K562 (cell line): ENCODE data around the gene TUBA4B. TPM values are rescaled to one million over a fixed set of nuclear protein-coding genes. Genes with fewer than 3 reads are reported as not detected.
A peak's percentile ranks its signal among the peaks of the same experiment; 100 is the strongest.

Experiments used
- FIP1L1 ChIP-seq: fragments of 200-400 bp; formaldehyde crosslinking; IDR thresholded peaks from 2 replicates; pipeline ENCODE4 v1.6.1; 2018; ENCODE audit warnings: mild to moderate bottlenecking, low read depth, low read length; ENCODE audit not compliant: poor library complexity, severe bottlenecking
- GATAD2A ChIP-seq: fragments of 450-650 bp; IDR thresholded peaks from 2 replicates; pipeline ENCODE4 v1.6.1; 2017
- HDAC3 ChIP-seq: fragments of 450-650 bp; IDR thresholded peaks from 2 replicates; pipeline ENCODE4 v1.6.1; 2018; ENCODE audit warnings: borderline replicate concordance, mild to moderate bottlenecking, moderate library complexity; ENCODE audit not compliant: partially characterized antibody
- HNRNPLL ChIP-seq: fragments of 200-400 bp; formaldehyde crosslinking; IDR thresholded peaks from 2 replicates; pipeline ENCODE4 v1.6.1; 2017; ENCODE audit warnings: low read length, low read depth, mild to moderate bottlenecking; ENCODE audit not compliant: poor library complexity, severe bottlenecking
- ILF3 ChIP-seq: fragments of 450-650 bp; IDR thresholded peaks from 2 replicates; pipeline ENCODE4 v1.6.1; 2018; ENCODE audit warnings: antibody characterized with exemption, mild to moderate bottlenecking, moderate library complexity, borderline replicate concordance
- NFRKB ChIP-seq: fragments of 450-650 bp; IDR thresholded peaks from 2 replicates; pipeline ENCODE4 v1.6.1; 2016; ENCODE audit warnings: low read depth
- OTX1 ChIP-seq: fragments of 450-650 bp; formaldehyde crosslinking; IDR thresholded peaks from 2 replicates; pipeline ENCODE4 v1.4.0; 2022; ENCODE audit warnings: mild to moderate bottlenecking
- RBFOX2 ChIP-seq: fragments of 200-400 bp; formaldehyde crosslinking; IDR thresholded peaks from 2 replicates; pipeline ENCODE4 v1.6.1; 2017; ENCODE audit warnings: low read depth, mild to moderate bottlenecking, low read length, moderate library complexity
- RCOR1 ChIP-seq, 2 experiments: IDR thresholded peaks; 2 replicates each; pipeline ENCODE4 v1.6.1; 2012; ENCODE audit warnings: low read depth in 2 of 2, low read length in 2 of 2, borderline replicate concordance in 1 of 2, improper control_type of control experiment in 1 of 2
- SMAD4 ChIP-seq: fragments of 250-450 bp; sonication (Bioruptor Pico); conservative IDR thresholded peaks from 2 replicates; pipeline ENCODE4 v1.8.0; 2021; ENCODE audit warnings: inconsistent platforms, mild to moderate bottlenecking, moderate library complexity
- SMARCC2 ChIP-seq: fragments of 450-650 bp; IDR thresholded peaks from 2 replicates; pipeline ENCODE4 v1.6.1; 2017; ENCODE audit warnings: antibody characterized with exemption, moderate library complexity, mild to moderate bottlenecking, low read depth
- SOX6 ChIP-seq: fragments of 450-650 bp; IDR thresholded peaks from 2 replicates; pipeline ENCODE4 v1.6.1; 2014; ENCODE audit warnings: mild to moderate bottlenecking
- THRAP3 ChIP-seq: fragments of 450-650 bp; IDR thresholded peaks from 2 replicates; pipeline ENCODE4 v1.6.1; 2016; ENCODE audit warnings: mild to moderate bottlenecking, inconsistent platforms, borderline replicate concordance
- ZBED1 ChIP-seq: IDR thresholded peaks from 2 replicates; pipeline ENCODE4 v1.6.1; 2014
- ZNF780A ChIP-seq: fragments of 250-450 bp; sonication (Bioruptor Pico); IDR thresholded peaks from 2 replicates; pipeline ENCODE4 v1.5.0; 2021; ENCODE audit warnings: mild to moderate bottlenecking
- polyA plus RNA-seq, 8 experiments: library from polyadenylated mRNA; depleted of rRNA in 4 of 8; stranded (reverse) in 5 of 8; unstranded in 3 of 8; fragments of >200 nt; fragmentation: Nextera tagmentation in 2 of 8; fragmentation: Illumina TruSeq in 1 of 8; extraction: Ambion mirVana in 2 of 8; extraction: Trizol in 1 of 8; gene quantifications; 2 replicates each; pipeline versions ENCODE4 v1.2.1 to v1.2.3, GENCODE V29; 2011 to 2014; ENCODE audit warnings: inconsistent platforms in 1 of 8, missing spikeins in 1 of 8
- total RNA-seq, 7 experiments: library from RNA; depleted of rRNA in 6 of 7; stranded (reverse); fragments of >200 nt in 6 of 7; fragmentation: Illumina TruSeq in 2 of 7; extraction: Trizol in 2 of 7; gene quantifications; 2 replicates each; pipeline versions ENCODE4 v1.2.1 to v1.2.3, GENCODE V29; 2011 to 2021; ENCODE audit warnings: low replicate concordance in 1 of 7
- TF ChIP-seq, protein P1 (sequence below): fragments of 450-650 bp; IDR thresholded peaks from 2 replicates; pipeline ENCODE4 v1.6.1; 2017; ENCODE audit warnings: antibody characterized with exemption, mild to moderate bottlenecking
- TF ChIP-seq, protein P2 (sequence below): fragments of 150-350 bp; IDR thresholded peaks from 2 replicates; pipeline ENCODE4 v1.6.1; 2014; ENCODE audit warnings: low read depth, mild to moderate bottlenecking, low read length, borderline replicate concordance
- TF ChIP-seq, protein P3 (sequence below): fragments of 250-450 bp; sonication (Bioruptor Pico); IDR thresholded peaks from 2 replicates; pipeline ENCODE4 v1.4.0; 2020
- TF ChIP-seq, protein P4 (sequence below): fragments of 250-450 bp; sonication (Bioruptor Pico); IDR thresholded peaks from 2 replicates; pipeline ENCODE4 v1.8.0; 2021; ENCODE audit warnings: moderate library complexity, mild to moderate bottlenecking, inconsistent platforms

Gene TUBA4B
- total and polyA plus RNA-seq, 9 of the 15 experiments (the other 6 are each of a cell fraction or from before 2014, with no cell fraction given) = 0.04 TPM; not detected in 8

DNA sequence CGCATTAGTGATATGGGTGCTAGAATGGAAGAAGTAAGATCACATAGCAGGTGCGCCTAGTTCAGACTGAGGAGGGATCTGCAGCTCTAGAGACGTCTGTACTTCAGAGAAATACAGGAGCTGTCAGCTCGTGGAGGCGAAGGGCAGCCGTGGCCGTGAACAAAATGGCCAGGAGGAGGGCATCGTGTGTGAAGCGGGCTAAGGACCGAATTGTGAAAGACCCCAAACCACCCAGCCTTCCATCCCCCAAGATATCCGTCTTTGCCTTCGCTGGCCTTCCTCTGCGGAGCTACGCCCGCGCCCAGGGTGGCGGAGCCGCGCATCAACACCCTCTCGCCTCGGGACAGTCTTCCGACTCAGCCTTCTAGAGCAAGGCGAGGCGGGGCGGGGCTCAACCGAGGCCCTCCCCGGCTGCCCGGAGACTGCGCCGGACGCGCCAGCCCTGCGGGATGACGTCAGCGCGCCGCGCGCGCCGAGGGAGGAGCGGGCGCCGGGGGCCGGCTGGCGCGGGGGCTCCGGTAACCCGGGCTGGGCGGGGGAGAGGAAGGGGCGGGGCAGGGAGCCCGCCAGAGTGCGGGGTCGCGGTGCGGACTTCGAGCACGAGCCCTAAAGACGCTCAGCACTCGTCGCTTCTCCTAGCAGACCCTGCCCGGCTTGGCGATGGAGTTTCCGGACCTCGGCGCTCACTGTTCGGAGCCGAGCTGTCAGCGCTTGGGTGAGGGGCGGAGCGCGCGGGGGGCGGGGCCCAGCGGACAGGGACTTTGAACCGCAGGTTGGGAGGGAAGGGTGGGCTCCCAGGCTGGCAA, 46.5 kb upstream of the TUBA4B start, which contains the start of gene ZFAND2B (continued):
- TF ChIP-seq, protein P1, sequence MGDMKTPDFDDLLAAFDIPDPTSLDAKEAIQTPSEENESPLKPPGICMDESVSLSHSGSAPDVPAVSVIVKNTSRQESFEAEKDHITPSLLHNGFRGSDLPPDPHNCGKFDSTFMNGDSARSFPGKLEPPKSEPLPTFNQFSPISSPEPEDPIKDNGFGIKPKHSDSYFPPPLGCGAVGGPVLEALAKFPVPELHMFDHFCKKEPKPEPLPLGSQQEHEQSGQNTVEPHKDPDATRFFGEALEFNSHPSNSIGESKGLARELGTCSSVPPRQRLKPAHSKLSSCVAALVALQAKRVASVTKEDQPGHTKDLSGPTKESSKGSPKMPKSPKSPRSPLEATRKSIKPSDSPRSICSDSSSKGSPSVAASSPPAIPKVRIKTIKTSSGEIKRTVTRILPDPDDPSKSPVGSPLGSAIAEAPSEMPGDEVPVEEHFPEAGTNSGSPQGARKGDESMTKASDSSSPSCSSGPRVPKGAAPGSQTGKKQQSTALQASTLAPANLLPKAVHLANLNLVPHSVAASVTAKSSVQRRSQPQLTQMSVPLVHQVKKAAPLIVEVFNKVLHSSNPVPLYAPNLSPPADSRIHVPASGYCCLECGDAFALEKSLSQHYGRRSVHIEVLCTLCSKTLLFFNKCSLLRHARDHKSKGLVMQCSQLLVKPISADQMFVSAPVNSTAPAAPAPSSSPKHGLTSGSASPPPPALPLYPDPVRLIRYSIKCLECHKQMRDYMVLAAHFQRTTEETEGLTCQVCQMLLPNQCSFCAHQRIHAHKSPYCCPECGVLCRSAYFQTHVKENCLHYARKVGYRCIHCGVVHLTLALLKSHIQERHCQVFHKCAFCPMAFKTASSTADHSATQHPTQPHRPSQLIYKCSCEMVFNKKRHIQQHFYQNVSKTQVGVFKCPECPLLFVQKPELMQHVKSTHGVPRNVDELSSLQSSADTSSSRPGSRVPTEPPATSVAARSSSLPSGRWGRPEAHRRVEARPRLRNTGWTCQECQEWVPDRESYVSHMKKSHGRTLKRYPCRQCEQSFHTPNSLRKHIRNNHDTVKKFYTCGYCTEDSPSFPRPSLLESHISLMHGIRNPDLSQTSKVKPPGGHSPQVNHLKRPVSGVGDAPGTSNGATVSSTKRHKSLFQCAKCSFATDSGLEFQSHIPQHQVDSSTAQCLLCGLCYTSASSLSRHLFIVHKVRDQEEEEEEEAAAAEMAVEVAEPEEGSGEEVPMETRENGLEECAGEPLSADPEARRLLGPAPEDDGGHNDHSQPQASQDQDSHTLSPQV = 0 out of 2 replicates have a peak, but pooled peaks have one; percentile 34
- TF ChIP-seq, protein P2, sequence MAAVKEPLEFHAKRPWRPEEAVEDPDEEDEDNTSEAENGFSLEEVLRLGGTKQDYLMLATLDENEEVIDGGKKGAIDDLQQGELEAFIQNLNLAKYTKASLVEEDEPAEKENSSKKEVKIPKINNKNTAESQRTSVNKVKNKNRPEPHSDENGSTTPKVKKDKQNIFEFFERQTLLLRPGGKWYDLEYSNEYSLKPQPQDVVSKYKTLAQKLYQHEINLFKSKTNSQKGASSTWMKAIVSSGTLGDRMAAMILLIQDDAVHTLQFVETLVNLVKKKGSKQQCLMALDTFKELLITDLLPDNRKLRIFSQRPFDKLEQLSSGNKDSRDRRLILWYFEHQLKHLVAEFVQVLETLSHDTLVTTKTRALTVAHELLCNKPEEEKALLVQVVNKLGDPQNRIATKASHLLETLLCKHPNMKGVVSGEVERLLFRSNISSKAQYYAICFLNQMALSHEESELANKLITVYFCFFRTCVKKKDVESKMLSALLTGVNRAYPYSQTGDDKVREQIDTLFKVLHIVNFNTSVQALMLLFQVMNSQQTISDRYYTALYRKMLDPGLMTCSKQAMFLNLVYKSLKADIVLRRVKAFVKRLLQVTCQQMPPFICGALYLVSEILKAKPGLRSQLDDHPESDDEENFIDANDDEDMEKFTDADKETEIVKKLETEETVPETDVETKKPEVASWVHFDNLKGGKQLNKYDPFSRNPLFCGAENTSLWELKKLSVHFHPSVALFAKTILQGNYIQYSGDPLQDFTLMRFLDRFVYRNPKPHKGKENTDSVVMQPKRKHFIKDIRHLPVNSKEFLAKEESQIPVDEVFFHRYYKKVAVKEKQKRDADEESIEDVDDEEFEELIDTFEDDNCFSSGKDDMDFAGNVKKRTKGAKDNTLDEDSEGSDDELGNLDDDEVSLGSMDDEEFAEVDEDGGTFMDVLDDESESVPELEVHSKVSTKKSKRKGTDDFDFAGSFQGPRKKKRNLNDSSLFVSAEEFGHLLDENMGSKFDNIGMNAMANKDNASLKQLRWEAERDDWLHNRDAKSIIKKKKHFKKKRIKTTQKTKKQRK = no peak
- TF ChIP-seq ZNF780A (CRISPR knock-in tag) = no peak
- no peak for TF ChIP-seq SOX6
- no peak for TF ChIP-seq ILF3
- TF ChIP-seq, protein P3, sequence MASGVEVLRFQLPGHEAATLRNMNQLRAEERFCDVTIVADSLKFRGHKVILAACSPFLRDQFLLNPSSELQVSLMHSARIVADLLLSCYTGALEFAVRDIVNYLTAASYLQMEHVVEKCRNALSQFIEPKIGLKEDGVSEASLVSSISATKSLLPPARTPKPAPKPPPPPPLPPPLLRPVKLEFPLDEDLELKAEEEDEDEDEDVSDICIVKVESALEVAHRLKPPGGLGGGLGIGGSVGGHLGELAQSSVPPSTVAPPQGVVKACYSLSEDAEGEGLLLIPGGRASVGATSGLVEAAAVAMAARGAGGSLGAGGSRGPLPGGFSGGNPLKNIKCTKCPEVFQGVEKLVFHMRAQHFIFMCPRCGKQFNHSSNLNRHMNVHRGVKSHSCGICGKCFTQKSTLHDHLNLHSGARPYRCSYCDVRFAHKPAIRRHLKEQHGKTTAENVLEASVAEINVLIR = peak; percentile 65
- peak; percentile 91 for TF ChIP-seq RBFOX2
- TF ChIP-seq THRAP3 = no peak
- no peak for TF ChIP-seq OTX1 (CRISPR knock-in tag)
- TF ChIP-seq, protein P4, sequence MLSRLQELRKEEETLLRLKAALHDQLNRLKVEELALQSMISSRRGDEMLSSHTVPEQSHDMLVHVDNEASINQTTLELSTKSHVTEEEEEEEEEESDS (CRISPR knock-in tag) = no peak
- TF ChIP-seq FIP1L1 = no peak
- TF ChIP-seq SMAD4 (CRISPR knock-in tag) = 0 out of 2 replicates have a peak, but pooled peaks have one; percentile 34
- TF ChIP-seq HDAC3 = no peak
- peak; percentile 46 for TF ChIP-seq HNRNPLL
- TF ChIP-seq SMARCC2 = no peak
- TF ChIP-seq GATAD2A = no peak
- no peak for TF ChIP-seq NFRKB
- 0 out of 4 replicates have a peak, but pooled peaks of 1 of the 2 experiments have one; percentile 3 for TF ChIP-seq RCOR1 (IDR thresholded peaks at IDR 0.05; ENCODE audit: borderline replicate concordance in 1 of 2, low read depth in 2 of 2, low read length in 2 of 2)
- no peak for TF ChIP-seq ZBED1
